Fibroblast of lung (primary cell): ENCODE results near the gene SNRNP200. TPM values are rescaled to one million over a fixed set of nuclear protein-coding genes. Genes with fewer than 3 reads are reported as not detected.
A peak's percentile ranks its signal among the peaks of the same experiment; 100 is the strongest.

Source experiments
- DNase-seq, 2 donors: peaks; one replicate each; pipeline versions ENCODE4 v3.0.0 to v3.0.0-alpha.2; 2010; ENCODE audit warnings: low read depth in 2 of 2
- H2AFZ ChIP-seq: 2 replicates; pipeline ENCODE4 v1.5.1; 2012; ENCODE audit warnings: low read length, control low read depth, inconsistent platforms
- H3K27ac ChIP-seq: 2 replicates; pipeline ENCODE4 v1.5.1; 2011; ENCODE audit warnings: low read length, control low read depth; ENCODE audit not compliant: insufficient read depth
- H3K27me3 ChIP-seq: 2 replicates; pipeline ENCODE4 v1.5.1; 2011; ENCODE audit warnings: mild to moderate bottlenecking, low read length; ENCODE audit not compliant: control insufficient read depth, insufficient read depth
- H3K36me3 ChIP-seq: 2 replicates; pipeline ENCODE4 v1.5.1; 2011; ENCODE audit warnings: low read length; ENCODE audit not compliant: control insufficient read depth, insufficient read depth
- H3K4me1 ChIP-seq: 2 replicates; pipeline ENCODE4 v1.5.1; 2011; ENCODE audit warnings: low read length; ENCODE audit not compliant: control insufficient read depth, insufficient read depth; ENCODE audit errors: extremely low read depth
- H3K4me2 ChIP-seq: 2 replicates; pipeline ENCODE4 v1.5.1; 2011; ENCODE audit warnings: low read length, control low read depth; ENCODE audit not compliant: insufficient read depth; ENCODE audit errors: extremely low read depth
- H3K4me3 ChIP-seq, 4 experiments: fragments of 200-600 bp in 1 of 4; sonication (generic) in 1 of 4; replicated peaks in 1 of 4; 2 replicates each; pipeline ENCODE4 v1.5.1; 2011 to 2016; ENCODE audit warnings: low read length in 4 of 4, low read depth in 3 of 4, mild to moderate bottlenecking in 3 of 4, control low read depth in 2 of 4, inconsistent platforms in 1 of 4, mixed read lengths in 1 of 4; ENCODE audit not compliant: insufficient read depth in 1 of 4; ENCODE audit errors: control extremely low read depth in 1 of 4
- H3K79me2 ChIP-seq: 2 replicates; pipeline ENCODE4 v1.5.1; 2012; ENCODE audit warnings: mild to moderate bottlenecking, low read length, inconsistent platforms; ENCODE audit not compliant: control insufficient read depth, insufficient read depth
- H3K9ac ChIP-seq: 2 replicates; pipeline ENCODE4 v1.5.1; 2011; ENCODE audit warnings: mild to moderate bottlenecking, low read length, control low read depth; ENCODE audit not compliant: insufficient read depth
- H3K9me3 ChIP-seq: 2 replicates; pipeline ENCODE4 v1.5.1; 2012; ENCODE audit warnings: low read depth, low read length; ENCODE audit not compliant: control insufficient read depth, insufficient read depth
- H4K20me1 ChIP-seq: 2 replicates; pipeline ENCODE4 v1.5.1; 2011; ENCODE audit warnings: low read length; ENCODE audit not compliant: control insufficient read depth, insufficient read depth; ENCODE audit errors: extremely low read depth
- CTCF ChIP-seq, 2 donors: IDR thresholded peaks in 1 of 2; conservative IDR thresholded peaks in 1 of 2; 1 replicate in 1 of 2; 2 replicates in 1 of 2; pipeline ENCODE4 v1.5.1; 2011 to 2012; ENCODE audit warnings: low read length in 2 of 2, control low read depth in 1 of 2, inconsistent platforms in 1 of 2, low read depth in 1 of 2, mild to moderate bottlenecking in 1 of 2
- EZH2 ChIP-seq: IDR thresholded peaks from 2 replicates; pipeline ENCODE4 v1.5.1; 2012; ENCODE audit warnings: low read length, control low read depth, mild to moderate bottlenecking; ENCODE audit errors: missing control alignments
- polyA plus RNA-seq, 2 donors: library from polyadenylated mRNA; depleted of rRNA in 1 of 2; stranded (reverse) in 1 of 2; unstranded in 1 of 2; fragments of >200 nt; gene quantifications; 2 replicates each; pipeline ENCODE4 v1.2.1, GENCODE V29; 2011 to 2012; ENCODE audit warnings: missing spikeins in 1 of 2
- total RNA-seq: library from RNA; depleted of rRNA; stranded (reverse); fragments of >200 nt; gene quantifications from 2 replicates; pipeline ENCODE4 v1.2.1, GENCODE V29; 2014

Gene SNRNP200
- total and polyA plus RNA-seq, 2 donors (not counting 1 experiment from before 2014, with no cell fraction given): 49.4 to 65.0 TPM

GRCh38 chr2:96325041-96325883 lies 19.9 kb upstream of the SNRNP200 start, which contains the start of gene ITPRIPL1:
ITPRIPL1 (plus strand) TSS chr2:96325317; CDS start chr2:96325840, 523 bp downstream.
- Histone ChIP-seq H3K4me1 (peaks cover 5% of the 10 kb centered on the region), H3K9me3 (no peaks in the 10 kb centered on the region), H3K27me3 (no peaks in the 10 kb centered on the region), H2AFZ (peak within 1 kb of the TSS; percentile 27), H3K4me3 (peak within 1 kb of the TSS; percentile 49 to 67 (median 58)), H3K9ac (peak within 1 kb of the TSS; percentile 7), H3K27ac (no peak within 1 kb of the TSS), H3K4me2 (peak within 1 kb of the TSS; percentile 80), H3K36me3 (no peaks in the 10 kb centered on the region), H4K20me1 (no peaks in the 10 kb centered on the region), H3K79me2 (no peaks in the 10 kb centered on the region)
- DNase-seq: no peak
- TF ChIP-seq CTCF (conservative IDR thresholded peaks at IDR 0.05 in 1 of 2, IDR thresholded peaks at IDR 0.05 in 1 of 2; ENCODE audit: low read depth in 1 of 2, low read length in 2 of 2) (no peak), EZH2 (no peak)

- peak overlapping the region in 2 of 4 experiments; percentile 49 to 62 for H3K4me3 ChIP-seq
These were observed 19.3 kb upstream of the SNRNP200 start for GRCh38 chr2:96324721-96325040.

More at GRCh38 chr2:96324721-96325040, 19.3 kb upstream of the SNRNP200 start:
- Histone ChIP-seq H3K4me1 (peaks cover 5% of the 10 kb centered on the region), H3K9ac (no peak overlapping the region), H3K27ac (no peak overlapping the region), H3K4me2 (peak overlapping the region; percentile 21), H3K79me2 (no peaks in the 10 kb centered on the region), H3K27me3 (no peaks in the 10 kb centered on the region), H2AFZ (peak overlapping the region; percentile 27), H4K20me1 (no peaks in the 10 kb centered on the region), H3K36me3 (no peaks in the 10 kb centered on the region), H3K9me3 (no peaks in the 10 kb centered on the region)
- TF ChIP-seq CTCF (conservative IDR thresholded peaks at IDR 0.05 in 1 of 2, IDR thresholded peaks at IDR 0.05 in 1 of 2; ENCODE audit: low read depth in 1 of 2, low read length in 2 of 2) (no peak), EZH2 (no peak)
- no peak for DNase-seq
